HG02610 (cell line): ENCODE measurements around the gene SLC27A1.

Experiments
- ATAC-seq: cut with Tn5 transposase; IDR thresholded peaks from one replicate; pipeline ENCODE4 v1.9.1; 2021; ENCODE audit warnings: mild to moderate bottlenecking, moderate library complexity; ENCODE audit not compliant: unreplicated experiment

SLC27A1 gene

DNA sequence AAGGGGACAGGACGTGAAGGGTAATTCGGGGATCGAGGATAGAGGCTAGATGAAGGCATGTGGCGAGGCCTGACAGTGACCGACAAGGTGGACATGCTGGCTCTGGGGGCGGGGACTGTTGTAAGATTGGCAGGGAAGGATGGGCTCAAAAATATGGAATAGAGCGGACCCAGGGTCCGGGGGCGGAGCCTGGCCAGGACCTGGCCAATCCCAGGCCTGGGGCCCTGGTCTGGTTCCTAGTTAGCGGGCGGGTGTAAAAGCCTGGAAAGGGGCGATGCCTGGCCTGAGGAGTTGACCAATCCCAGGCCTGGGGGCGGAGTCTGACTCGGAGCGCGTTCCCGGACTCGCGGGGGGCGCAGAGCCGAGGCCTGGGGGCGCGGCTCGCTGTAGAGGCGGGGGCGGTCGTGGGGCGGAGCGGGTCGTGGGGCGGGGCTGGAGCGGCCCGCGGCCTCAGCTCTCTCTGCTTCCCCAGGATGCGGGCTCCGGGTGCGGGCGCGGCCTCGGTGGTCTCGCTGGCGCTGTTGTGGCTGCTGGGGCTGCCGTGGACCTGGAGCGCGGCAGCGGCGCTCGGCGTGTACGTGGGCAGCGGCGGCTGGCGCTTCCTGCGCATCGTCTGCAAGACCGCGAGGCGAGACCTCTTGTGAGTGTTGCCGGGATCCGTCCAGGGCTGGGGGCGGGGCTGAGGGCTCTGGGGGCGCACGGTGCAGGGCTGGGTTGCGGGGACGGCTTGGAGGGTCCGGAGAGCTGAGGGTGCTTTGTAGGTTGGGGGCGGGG is at the start of gene SLC27A1:
Gene SLC27A1 (plus strand): TSS at position 457 of the 774 bp plus-strand sequence. CDS start 17 bp downstream, at position 474.
- ATAC-seq = peak; percentile 80

DNA sequence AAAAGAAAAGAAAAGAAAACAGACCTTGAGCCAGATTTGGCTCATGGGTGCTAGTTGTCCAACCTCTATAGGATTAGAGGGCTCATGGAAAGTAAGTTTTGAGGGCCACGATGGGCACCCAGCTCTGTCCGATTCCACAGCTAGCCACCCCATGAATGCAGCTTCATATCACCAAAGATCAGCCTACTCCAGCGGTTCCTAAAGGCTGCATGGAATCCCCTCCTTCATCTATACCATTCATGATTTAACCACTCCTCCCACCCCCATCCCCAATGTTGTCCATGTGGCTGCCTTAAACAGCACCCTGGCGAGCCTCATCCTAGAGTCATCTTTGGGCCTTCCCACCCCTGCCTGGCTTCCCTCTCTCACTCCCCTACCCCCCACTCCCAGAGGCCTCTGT is 48.4 kb upstream of the SLC27A1 start:
- ATAC-seq = no peak

- ATAC-seq = no peak
These were observed 46.7 kb upstream of the SLC27A1 start for GRCh38 chr19:17423429-17424208.

DNA sequence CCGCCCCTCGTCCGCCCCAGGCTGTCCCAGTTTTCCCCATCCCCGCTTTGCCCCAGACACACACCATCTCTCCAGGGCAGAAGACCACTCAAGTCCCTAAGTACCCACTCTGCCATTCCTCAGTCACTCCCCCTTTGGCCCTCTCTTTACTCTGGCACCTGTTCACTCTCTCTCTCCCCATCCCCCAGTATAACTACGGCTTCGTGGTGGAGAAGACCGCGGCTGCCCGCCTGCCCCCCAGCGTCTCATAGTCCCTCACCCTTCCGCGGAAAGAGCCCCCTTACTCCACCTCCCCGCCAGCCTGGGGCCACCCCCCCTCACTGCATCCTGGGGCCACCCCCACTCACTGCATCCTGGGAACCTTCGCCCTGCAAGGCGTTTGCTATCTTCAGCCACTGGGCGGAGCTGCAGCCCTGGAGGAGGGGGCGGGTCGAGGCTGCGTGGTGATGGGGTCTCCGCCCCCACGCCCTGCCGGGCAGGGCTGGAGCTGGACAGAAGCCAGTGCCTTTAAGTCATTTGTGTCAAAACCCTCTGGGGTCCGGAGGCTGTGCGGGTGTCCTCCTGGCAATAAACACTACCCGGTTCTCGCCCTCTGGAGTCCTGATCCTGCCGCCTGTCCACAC is 45.5 kb upstream of the SLC27A1 start:
- no peak for ATAC-seq

DNA sequence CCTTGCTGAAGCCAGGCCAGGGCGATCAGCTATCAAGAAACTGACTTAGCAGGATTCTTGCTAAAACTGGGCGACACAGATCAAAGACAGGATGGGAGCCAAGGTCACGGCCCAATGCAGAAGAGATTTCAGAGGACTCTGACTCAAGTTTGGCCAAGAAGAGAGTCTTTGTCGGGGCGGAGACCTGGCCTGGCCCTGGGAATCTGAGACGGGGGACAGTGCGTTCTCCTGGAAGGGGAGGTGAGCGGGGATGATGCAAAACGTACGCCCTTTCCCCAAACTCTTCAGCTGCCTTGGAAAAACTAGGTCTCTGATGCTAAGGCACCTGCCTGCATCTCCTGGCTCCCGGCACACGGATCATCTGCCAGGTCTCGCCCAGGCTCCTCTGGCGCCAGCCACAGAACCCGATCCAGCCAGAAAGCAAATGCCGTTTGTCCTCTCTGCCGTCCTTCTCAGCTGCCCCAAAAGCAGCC is 40.6 kb upstream of the SLC27A1 start:
- ATAC-seq = no peak

GRCh38 chr19:17431417-17431816 is 38.9 kb upstream of the SLC27A1 start:
- no peak for ATAC-seq

DNA sequence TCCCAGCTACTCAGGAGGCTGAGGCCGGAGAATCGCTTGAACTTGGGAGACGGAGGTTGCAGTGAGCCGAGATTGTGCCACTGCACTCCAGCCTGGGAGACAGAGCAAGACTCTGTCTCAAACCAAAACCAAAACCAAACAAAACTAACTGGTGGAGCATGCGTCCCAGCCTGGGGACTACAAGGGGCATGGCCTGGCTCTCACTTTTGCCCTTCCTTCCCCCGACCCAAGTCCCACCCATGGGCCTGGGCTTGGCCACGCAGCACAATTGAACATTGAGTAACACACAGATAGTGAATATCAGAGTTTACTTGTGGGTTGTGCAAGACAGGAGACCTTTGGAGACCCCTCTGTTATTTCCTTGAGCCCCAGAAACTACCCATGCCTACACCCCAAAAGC is 35.1 kb upstream of the SLC27A1 start:
- ATAC-seq = no peak

DNA sequence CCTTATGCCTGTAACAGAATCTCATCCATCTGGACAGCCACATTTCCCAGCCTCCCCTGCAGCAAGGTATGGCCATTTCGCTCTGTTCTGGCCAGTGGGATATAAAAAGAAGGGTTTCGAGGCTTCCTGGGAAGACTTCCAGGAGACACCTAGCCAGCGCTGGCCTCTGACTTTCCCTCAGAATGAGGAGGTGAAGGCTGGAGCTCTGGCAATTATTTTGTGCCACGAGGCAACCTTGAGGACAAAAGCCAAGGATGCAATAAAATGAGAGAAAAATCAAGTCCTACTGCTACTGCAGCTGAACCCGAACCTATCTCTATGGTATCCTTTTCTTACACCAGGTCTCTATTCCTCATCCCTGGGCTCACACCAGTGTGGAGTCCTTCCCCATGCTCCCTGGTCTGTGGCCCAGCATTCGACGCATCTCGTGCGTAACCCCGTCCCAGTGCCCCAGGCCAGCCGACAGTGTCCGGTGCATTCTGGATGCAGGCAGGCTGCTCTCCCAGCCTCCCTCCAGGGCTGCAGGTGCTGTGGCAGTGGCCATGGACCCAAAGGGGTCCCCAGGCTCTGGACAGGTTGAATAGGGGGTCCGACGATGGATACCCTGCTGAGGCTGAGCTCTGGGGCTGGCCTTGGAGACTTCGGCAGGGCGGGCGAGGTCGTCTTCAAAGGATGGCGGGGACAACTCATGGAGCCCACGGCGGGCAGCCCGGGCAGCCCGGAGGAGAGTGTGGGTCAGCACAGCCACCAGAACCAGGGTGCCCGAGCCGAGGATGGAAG is 34.0 kb upstream of the SLC27A1 start:
- ATAC-seq = no peak

DNA sequence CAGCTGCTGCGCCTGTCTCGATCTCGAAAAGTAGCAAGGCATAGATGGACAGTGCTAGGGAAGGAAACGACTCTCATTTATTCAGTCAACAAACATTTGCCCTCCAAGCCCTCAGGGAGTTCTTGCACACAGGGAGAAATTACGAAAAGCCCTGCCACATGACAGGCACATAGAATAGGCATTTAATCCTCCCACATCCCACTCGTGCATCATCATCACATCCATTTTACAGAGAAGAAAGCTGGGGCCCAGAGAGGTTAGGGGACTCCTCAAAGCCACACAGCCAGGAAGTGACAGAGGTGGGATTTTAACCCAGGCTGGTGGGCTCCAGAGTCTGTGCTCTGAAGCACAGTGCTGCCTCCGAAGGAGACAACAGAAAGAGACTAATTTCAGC is 33.5 kb upstream of the SLC27A1 start:
- no peak for ATAC-seq

- no peak for ATAC-seq
These were observed 28.9 kb upstream of the SLC27A1 start for GRCh38 chr19:17441241-17442021.

- ATAC-seq = no peak
These were observed 24.7 kb upstream of the SLC27A1 start for GRCh38 chr19:17445526-17446165.

DNA sequence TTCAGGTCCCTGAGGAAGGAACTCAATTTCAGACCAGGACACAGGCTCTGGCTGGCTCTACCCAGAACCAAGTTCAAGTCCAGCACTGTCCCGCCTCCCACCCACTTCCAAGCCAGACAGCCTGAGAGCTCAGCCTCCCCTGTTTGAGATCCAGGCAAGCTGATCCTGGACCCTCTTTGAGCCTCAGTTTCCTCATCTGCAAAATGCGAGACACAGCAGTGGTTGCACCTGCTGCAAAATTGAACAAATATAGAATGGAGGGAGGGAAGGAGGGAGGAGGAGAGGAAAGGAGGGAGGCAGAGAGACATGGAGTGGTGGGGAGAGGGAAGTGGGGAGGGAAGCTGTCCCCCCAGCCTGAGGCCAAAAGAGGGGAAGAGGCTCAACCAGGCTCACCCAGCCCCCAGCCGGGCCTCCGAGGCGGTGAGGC is 22.6 kb upstream of the SLC27A1 start:
- no peak for ATAC-seq

GRCh38 chr19:17448131-17448967 is 22.0 kb upstream of the SLC27A1 start, which contains the start of gene TMEM221:
TMEM221 (minus strand) TSS chr19:17448668; CDS start chr19:17448462, 206 bp downstream.
- ATAC-seq = no peak

GRCh38 chr19:17450264-17451075 is 19.9 kb upstream of the SLC27A1 start:
- peak; percentile 42 for ATAC-seq

- no peak for ATAC-seq
These were observed 18.5 kb upstream of the SLC27A1 start for GRCh38 chr19:17451820-17452219.

- ATAC-seq = no peak
These were observed 15.7 kb upstream of the SLC27A1 start for GRCh38 chr19:17454576-17455071.

DNA sequence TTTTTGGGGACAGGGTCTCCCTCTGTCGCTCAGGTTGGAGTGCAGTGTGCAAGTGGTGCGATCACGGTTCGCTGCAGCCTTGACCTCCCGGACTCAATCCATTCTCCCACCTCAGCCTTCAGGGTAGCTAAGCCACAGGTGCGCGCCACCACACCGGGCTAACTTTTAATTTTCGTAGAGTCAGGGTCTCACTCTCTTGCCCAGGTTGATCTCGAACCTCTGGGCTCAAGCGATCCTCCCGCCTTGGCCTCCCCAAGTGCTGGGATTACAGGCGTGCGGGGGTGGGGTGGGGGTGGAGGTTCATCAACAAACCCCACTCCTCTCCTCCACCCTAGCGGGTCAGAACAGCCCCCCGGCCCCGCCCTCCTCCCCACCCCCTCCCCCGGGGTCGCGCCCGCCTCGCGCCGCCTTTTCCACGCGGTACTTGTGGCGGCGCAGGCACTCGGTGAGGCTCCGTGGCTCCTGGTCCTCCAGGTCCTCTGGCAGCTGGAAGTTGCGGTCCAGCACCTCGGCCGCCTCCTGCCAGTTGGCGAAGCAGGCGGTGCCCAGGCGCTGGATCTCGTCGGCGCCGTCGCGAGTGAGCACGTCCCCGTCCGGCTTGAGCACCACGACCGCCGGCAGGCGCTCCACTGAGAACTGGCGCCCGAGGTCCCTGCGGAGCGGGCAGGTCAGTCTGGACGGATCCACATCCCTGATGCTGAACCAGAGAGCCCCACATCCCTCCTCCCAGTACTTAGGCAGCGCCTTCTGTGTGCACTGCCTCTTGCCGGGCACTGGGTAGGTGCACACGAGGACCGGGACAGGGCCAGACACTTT is 14.8 kb upstream of the SLC27A1 start:
- no peak for ATAC-seq
